ENCODE data around the gene TMEM184B. TPM values are rescaled to one million over a fixed set of nuclear protein-coding genes. Genes with fewer than 3 reads are reported as not detected.
A peak's percentile ranks its signal among the peaks of the same experiment; 100 is the strongest.

Gene TMEM184B
- polyA plus RNA-seq, 1 donor from 2014 or later: 5.9 TPM

GRCh38 chr22:38221908-38222796 lies 50.7 kb downstream of the TMEM184B start:
- H3K9me3 Mint-ChIP-seq: no peaks in the 10 kb centered on the region
- H3K27ac Mint-ChIP-seq: no peak overlapping the region
- peaks cover 0 to 3% (median 0%) of the 10 kb centered on the region in 3 donors for H3K4me1 Mint-ChIP-seq
- no peak overlapping the region for H3K4me3 Mint-ChIP-seq
- H3K27me3 Mint-ChIP-seq: no peaks in the 10 kb centered on the region
- H3K36me3 Mint-ChIP-seq: no peaks in the 10 kb centered on the region

DNA sequence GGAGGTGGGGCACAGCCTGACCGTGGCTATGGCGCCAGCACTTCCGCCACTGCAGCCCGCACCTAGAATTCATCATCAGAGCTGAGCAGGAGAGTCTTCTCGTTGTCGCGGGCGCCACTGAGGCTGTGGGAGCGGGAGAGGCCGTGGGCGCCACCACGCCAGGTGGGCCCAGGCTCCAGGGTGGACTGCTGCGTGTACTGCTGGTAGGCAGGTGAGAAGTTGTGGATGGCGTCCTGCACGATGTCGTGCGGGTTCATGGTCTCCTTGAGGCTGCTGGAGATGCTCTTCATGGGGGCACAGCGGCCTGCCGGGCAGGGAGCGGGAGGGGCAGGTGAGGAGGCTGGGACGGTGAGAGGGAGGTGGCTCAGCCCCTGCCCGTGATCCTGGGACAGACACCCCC lies 51.4 kb downstream of the TMEM184B start:
- Mint-ChIP-seq H3K27ac (peak overlapping the region in 1 of 3 donors; percentile 23), H3K27me3 (no peaks in the 10 kb centered on the region), H3K36me3 (no peaks in the 10 kb centered on the region), H3K9me3 (no peaks in the 10 kb centered on the region), H3K4me1 (peaks cover 0 to 3% (median 0%) of the 10 kb centered on the region in 3 donors), H3K4me3 (no peak overlapping the region)

DNA sequence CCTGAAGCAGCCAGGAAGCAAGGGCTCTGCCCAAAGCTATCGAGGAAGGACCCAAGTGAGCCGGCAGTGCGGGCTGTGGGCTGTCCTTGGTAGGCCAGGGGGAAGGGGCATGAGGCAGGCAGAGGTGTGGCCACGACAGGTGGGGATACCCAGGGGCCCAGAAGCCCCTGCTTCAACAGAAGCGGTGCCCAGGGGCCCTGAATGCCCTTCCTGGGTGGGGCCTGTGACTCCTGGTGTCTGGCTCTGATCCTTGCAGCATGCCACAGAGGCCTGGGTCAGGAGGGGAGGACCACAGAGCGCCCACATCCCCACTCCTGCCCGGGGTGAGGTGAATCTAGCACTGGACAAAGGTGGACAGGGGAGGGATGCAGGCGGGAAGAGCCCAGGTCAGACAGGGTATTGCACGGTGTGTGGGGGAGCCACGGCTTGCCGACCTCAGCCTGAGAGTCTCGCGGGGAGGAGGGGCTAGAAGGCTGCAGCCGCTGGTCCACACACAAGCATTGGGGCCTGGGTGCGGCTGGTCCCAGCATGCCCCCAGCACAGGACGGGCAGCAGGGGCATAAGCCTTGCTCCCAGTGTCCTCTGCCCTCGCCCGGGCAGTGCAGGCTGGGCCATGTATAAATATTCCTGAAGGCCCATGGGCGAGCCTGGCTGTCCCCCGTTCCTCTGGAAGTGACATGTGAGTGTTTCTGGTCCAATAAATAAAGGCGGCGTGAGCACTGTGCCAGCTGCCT lies 52.0 kb downstream of the TMEM184B start:
- no peak overlapping the region for H3K4me3 Mint-ChIP-seq
- no peaks in the 10 kb centered on the region for H3K27me3 Mint-ChIP-seq
- H3K27ac Mint-ChIP-seq: peak overlapping the region in 1 of 3 donors; percentile 23
- no peaks in the 10 kb centered on the region for H3K36me3 Mint-ChIP-seq
- no peaks in the 10 kb centered on the region for H3K9me3 Mint-ChIP-seq
- peaks cover 0 to 3% (median 0%) of the 10 kb centered on the region in 3 donors for H3K4me1 Mint-ChIP-seq

- Mint-ChIP-seq H3K27me3 (no peaks in the 10 kb centered on the region), H3K4me3 (peak overlapping the region in 1 of 4 donors; percentile 33), H3K9me3 (no peaks in the 10 kb centered on the region), H3K4me1 (peaks cover 0 to 3% (median 0%) of the 10 kb centered on the region in 3 donors), H3K36me3 (no peaks in the 10 kb centered on the region), H3K27ac (no peak overlapping the region)
Observed at GRCh38 chr22:38220163-38220562, 52.6 kb downstream of the TMEM184B start.

GRCh38 chr22:38219632-38220031 lies 53.2 kb downstream of the TMEM184B start:
- Mint-ChIP-seq H3K4me1 (peaks cover 0 to 5% (median 0%) of the 10 kb centered on the region in 3 donors), H3K27me3 (no peaks in the 10 kb centered on the region), H3K27ac (no peak overlapping the region), H3K36me3 (no peaks in the 10 kb centered on the region), H3K4me3 (no peak overlapping the region), H3K9me3 (no peaks in the 10 kb centered on the region)

DNA sequence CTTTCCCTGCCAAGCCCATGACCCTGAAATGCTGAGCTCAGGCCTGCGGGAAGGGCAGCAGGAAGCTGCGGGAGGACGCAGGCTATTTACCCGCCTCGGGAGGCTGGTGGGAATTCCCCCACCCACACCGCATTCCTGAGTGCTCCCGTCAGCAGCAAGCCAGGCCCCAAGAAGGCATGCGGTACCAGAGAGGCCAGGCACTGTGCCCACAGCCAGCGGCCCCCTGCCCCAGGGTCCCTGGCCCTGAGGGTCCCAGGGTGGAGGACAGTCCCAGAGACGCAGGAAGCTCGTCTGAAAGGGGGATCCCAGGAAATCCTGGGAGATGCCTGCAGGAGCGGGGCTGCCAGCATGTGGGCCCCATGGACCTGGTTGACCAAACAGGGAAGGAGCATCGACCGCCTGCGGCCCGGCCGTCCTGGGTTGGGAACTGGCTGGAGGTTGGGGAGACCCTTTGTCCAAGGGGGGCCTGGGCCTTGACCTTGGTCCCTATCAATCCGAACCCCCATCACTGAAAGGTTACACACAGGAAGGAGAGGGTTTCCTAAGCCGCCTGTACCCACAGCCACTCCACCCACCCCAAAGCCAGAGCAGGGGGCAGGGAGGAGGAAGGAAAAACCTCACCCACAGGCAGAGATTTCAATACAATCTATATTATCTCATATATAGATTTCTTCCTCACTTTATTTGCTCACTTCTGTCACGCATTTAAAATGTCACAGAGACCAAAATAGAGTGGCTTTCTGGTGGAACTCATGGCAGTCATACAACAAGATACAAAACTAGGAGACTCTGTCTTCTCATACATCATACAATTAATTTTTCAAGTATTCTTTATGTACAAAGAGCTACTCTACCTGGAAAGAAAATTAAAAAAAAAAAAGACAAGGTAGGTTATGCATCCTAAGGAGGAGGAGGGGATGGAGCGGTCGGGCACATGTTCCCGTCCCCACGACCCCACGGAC lies 53.9 kb downstream of the TMEM184B start:
- H3K36me3 Mint-ChIP-seq: no peaks in the 10 kb centered on the region
- H3K4me3 Mint-ChIP-seq: no peak overlapping the region
- H3K4me1 Mint-ChIP-seq: peaks cover 0 to 6% (median under 1%) of the 10 kb centered on the region in 3 donors
- H3K27me3 Mint-ChIP-seq: no peaks in the 10 kb centered on the region
- H3K27ac Mint-ChIP-seq: no peak overlapping the region
- H3K9me3 Mint-ChIP-seq: no peaks in the 10 kb centered on the region

DNA sequence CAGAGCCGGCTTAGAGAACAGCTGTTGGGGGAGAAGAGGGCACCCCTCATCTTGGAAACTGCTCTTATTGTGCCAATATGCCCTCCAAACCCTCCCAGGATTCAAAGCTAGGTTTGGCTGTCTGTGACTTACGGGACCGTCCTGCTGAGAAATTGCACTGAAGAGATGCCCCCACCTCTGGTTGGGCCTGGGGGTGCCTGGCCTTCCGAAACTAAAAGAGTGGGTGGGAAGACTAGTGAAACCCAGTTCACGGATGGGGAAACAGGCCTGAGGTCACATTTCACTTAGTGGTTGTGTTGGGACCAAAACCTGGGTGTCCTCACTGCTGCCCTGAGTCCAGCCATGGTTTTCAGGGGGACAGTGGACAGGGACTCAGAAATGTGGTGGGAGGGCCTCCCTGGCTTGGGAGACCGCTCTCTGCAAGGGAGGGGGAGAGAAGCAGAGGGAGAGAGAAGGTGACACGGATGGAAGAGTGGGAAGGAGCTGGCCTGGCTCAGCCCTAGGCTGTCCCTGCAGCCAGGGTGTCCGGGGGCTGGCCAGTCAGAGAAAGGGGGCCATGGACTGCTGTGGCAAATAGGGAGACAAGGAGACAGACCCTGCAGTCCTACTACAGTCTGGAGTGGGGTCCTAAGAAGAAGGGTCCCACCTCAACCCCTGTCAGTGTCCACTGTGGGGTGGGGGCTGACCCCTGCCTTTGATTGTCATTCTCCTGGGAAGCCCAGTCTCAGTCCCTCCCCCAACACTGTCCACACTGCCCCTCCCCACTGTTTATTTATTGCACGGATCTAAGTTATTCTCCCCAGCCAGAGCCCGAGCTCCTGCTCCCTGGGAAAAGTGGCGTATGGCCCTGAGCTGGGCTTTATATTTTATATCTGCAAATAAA lies 57.4 kb downstream of the TMEM184B start:
- Mint-ChIP-seq H3K36me3 (no peaks in the 10 kb centered on the region), H3K4me1 (peaks cover 0 to 16% (median 9%) of the 10 kb centered on the region in 3 donors), H3K27ac (peak overlapping the region in 1 of 3 donors; percentile 16), H3K9me3 (no peaks in the 10 kb centered on the region), H3K4me3 (peak overlapping the region in 3 of 4 donors; percentile 38 to 70 (median 43)), H3K27me3 (no peaks in the 10 kb centered on the region)

GRCh38 chr22:38214302-38215056 lies 58.3 kb downstream of the TMEM184B start:
- peak overlapping the region; percentile 72 to 88 (median 84) for H3K4me3 Mint-ChIP-seq
- peaks cover 0 to 16% (median 9%) of the 10 kb centered on the region in 3 donors for H3K4me1 Mint-ChIP-seq
- H3K27ac Mint-ChIP-seq: peak overlapping the region in 1 of 3 donors; percentile 35
- H3K27me3 Mint-ChIP-seq: no peaks in the 10 kb centered on the region
- H3K9me3 Mint-ChIP-seq: no peaks in the 10 kb centered on the region
- no peaks in the 10 kb centered on the region for H3K36me3 Mint-ChIP-seq

- Mint-ChIP-seq H3K9me3 (no peaks in the 10 kb centered on the region), H3K4me1 (peaks cover 0 to 14% (median 9%) of the 10 kb centered on the region in 3 donors), H3K27me3 (no peaks in the 10 kb centered on the region)
Observed at GRCh38 chr22:38213990-38214301, 58.9 kb downstream of the TMEM184B start.

GRCh38 chr22:38213319-38213989 lies 59.4 kb downstream of the TMEM184B start:
- Mint-ChIP-seq H3K4me3 (peak overlapping the region in 3 of 4 donors; percentile 19 to 41 (median 27)), H3K27me3 (no peaks in the 10 kb centered on the region), H3K9me3 (no peaks in the 10 kb centered on the region), H3K4me1 (peaks cover 0 to 14% (median 11%) of the 10 kb centered on the region in 3 donors), H3K36me3 (no peaks in the 10 kb centered on the region), H3K27ac (peak overlapping the region in 1 of 3 donors; percentile 18)

More at GRCh38 chr22:38213990-38214301, 58.9 kb downstream of the TMEM184B start:
- Mint-ChIP-seq H3K36me3 (no peaks in the 10 kb centered on the region), H3K27ac (peak overlapping the region in 1 of 3 donors; percentile 35), H3K4me3 (peak overlapping the region in 3 of 4 donors; percentile 72 to 88 (median 85))

GRCh38 chr22:38212442-38212841 lies 60.4 kb downstream of the TMEM184B start:
- peak overlapping the region in 1 of 3 donors; percentile 14 for H3K27ac Mint-ChIP-seq
- H3K9me3 Mint-ChIP-seq: no peaks in the 10 kb centered on the region
- H3K36me3 Mint-ChIP-seq: no peaks in the 10 kb centered on the region
- no peak overlapping the region for H3K4me3 Mint-ChIP-seq
- peaks cover 0 to 12% (median 11%) of the 10 kb centered on the region in 3 donors for H3K4me1 Mint-ChIP-seq
- H3K27me3 Mint-ChIP-seq: no peaks in the 10 kb centered on the region

GRCh38 chr22:38211556-38211955 lies 61.3 kb downstream of the TMEM184B start:
- Mint-ChIP-seq H3K27ac (no peak overlapping the region), H3K36me3 (no peaks in the 10 kb centered on the region), H3K9me3 (no peaks in the 10 kb centered on the region), H3K27me3 (no peaks in the 10 kb centered on the region), H3K4me1 (peaks cover 0 to 12% (median 11%) of the 10 kb centered on the region in 3 donors), H3K4me3 (no peak overlapping the region)
